Aorta (tissue), 5 donors: Measurements from ENCODE around the gene DYRK1A. TPM values are rescaled to one million over a fixed set of nuclear protein-coding genes. Genes with fewer than 3 reads are reported as not detected.

Source experiments
- ATAC-seq: fragments of 200-7000 bp; cut with Tn5 transposase; one replicate; pipeline ENCODE4 v1.9.1; 2022; ENCODE audit warnings: moderate library complexity; ENCODE audit not compliant: low FRiP score
- DNase-seq, 2 donors: peaks; one replicate each; pipeline ENCODE4 v3.0.0-alpha.2; 2020
- H3K27ac ChIP-seq, 2 donors: one replicate each; pipeline ENCODE4 v1.5.1; 2013; ENCODE audit warnings: low read length in 2 of 2, mild to moderate bottlenecking in 2 of 2, moderate library complexity in 2 of 2, control low read depth in 1 of 2, inconsistent platforms in 1 of 2, low read depth in 1 of 2
- H3K27me3 ChIP-seq, 2 donors: one replicate each; pipeline ENCODE4 v1.6.1; 2013; ENCODE audit warnings: control low read depth in 1 of 2, low read length in 1 of 2, mild to moderate bottlenecking in 1 of 2, moderate library complexity in 1 of 2; ENCODE audit not compliant: insufficient read depth in 2 of 2, control insufficient read depth in 1 of 2
- H3K36me3 ChIP-seq, 2 donors: one replicate each; pipeline ENCODE4 v1.6.1; 2013; ENCODE audit warnings: control low read depth in 1 of 2, low read length in 1 of 2, mild to moderate bottlenecking in 1 of 2; ENCODE audit not compliant: insufficient read depth in 2 of 2, control insufficient read depth in 1 of 2
- H3K4me1 ChIP-seq, 2 donors: one replicate each; pipeline ENCODE4 v1.6.1; 2013; ENCODE audit warnings: low read length in 2 of 2, control low read depth in 1 of 2, mild to moderate bottlenecking in 1 of 2, moderate library complexity in 1 of 2; ENCODE audit not compliant: insufficient read depth in 2 of 2, control insufficient read depth in 1 of 2
- H3K4me3 ChIP-seq, 2 donors: one replicate each; pipeline ENCODE4 v1.5.1; 2013; ENCODE audit warnings: low read length in 2 of 2, control low read depth in 1 of 2, mild to moderate bottlenecking in 1 of 2
- H3K9me3 ChIP-seq: one replicate; pipeline ENCODE4 v1.6.1; 2013; ENCODE audit warnings: mild to moderate bottlenecking, low read length; ENCODE audit not compliant: control insufficient read depth
- WGBS, 2 donors: extraction: QIAGEN DNeasy Blood & Tissue Kit; methylation state at CpG; one replicate each; pipeline ENCODE4 v1.1.7; 2013; 5-methylcytosine and 5-hydroxymethylcytosine counted together
- intact Hi-C, 2 donors: fragments of 100-400 bp; cut with DNase I; formaldehyde crosslinking; loops; one replicate each; pipeline versions ENCODE4 v1.14.2 to v1.15.0; 2022
- polyA plus RNA-seq, 2 donors: library from polyadenylated mRNA; stranded (reverse); fragments of 200-250 nt; gene quantifications; one replicate each; pipeline ENCODE4 v1.2.3, GENCODE V29; 2013
- total RNA-seq, 2 donors: library from RNA; stranded (reverse); fragmentation: NEBNext Ultra II Directional; extraction: Animal tissue kit (Norgen Biotek cat#: 25700); gene quantifications; one replicate each; pipeline ENCODE4 v1.2.1, GENCODE V29; 2021
- donor health status: healthy with polysubstance abuse.
- donor health status: Bipolar disorder and iron deficiency.
- donor health status: DM: no; HTN: no; CAD: no.
- donor health status: DM: no; HTN: no; CAD: no.
- donor health status: DM: yes; HTN: yes; CAD: no.

Gene DYRK1A
- total and polyA plus RNA-seq, 4 donors = 8.8 to 76.6 (median 45.8) TPM

- no peak for ATAC-seq
- WGBS, 2 donors = 88% methylated on average over 7 of the region's 7 CpGs
- intact Hi-C loops = loop anchor here in 1 of 2 donors (5.0 kb wide), 1 partner anchor 88 kb away; no protein-coding TSS in a partner anchor
- Histone ChIP-seq H3K27me3 (no peaks in the 10 kb centered on the region), H3K4me1 (peaks cover 5 to 36% of the 10 kb centered on the region in 2 donors), H3K4me3 (no peak overlapping the region), H3K36me3 (no peaks in the 10 kb centered on the region), H3K27ac (no peak overlapping the region), H3K9me3 (no peaks in the 10 kb centered on the region)
- DNase-seq = no peak
These were observed 93.6 kb downstream of the DYRK1A start for GRCh38 chr21:37460196-37460595.

GRCh38 chr21:37461479-37461878 is 94.9 kb downstream of the DYRK1A start:
- no peaks in the 10 kb centered on the region for H3K27me3 ChIP-seq
- peaks cover 3 to 27% of the 10 kb centered on the region in 2 donors for H3K4me1 ChIP-seq
- no peak overlapping the region for H3K4me3 ChIP-seq
- no peak overlapping the region for H3K27ac ChIP-seq
- H3K9me3 ChIP-seq = no peaks in the 10 kb centered on the region
- 31 to 34% methylated on average over 4 of the region's 4 CpGs for WGBS, 2 donors
- DNase-seq (no peak), ATAC-seq (no peak)
- intact Hi-C loops = loop anchor here in 1 of 2 donors (5.0 kb wide), 1 partner anchor 89 kb away; no protein-coding TSS in a partner anchor
- H3K36me3 ChIP-seq = no peaks in the 10 kb centered on the region

GRCh38 chr21:37462087-37462861 is 95.7 kb downstream of the DYRK1A start:
- H3K36me3 ChIP-seq = no peaks in the 10 kb centered on the region
- ATAC-seq = no peak
- no peak overlapping the region for H3K27ac ChIP-seq
- H3K27me3 ChIP-seq = no peaks in the 10 kb centered on the region
- no peaks in the 10 kb centered on the region for H3K9me3 ChIP-seq
- H3K4me3 ChIP-seq = no peak overlapping the region
- 39 to 44% methylated on average over 5 of the region's 5 CpGs for WGBS, 2 donors
- peaks cover 3 to 27% of the 10 kb centered on the region in 2 donors for H3K4me1 ChIP-seq
- DNase-seq = no peak
- intact Hi-C loops = loop anchor here in 1 of 2 donors (5.0 kb wide), 1 partner anchor 90 kb away; no protein-coding TSS in a partner anchor

- Histone ChIP-seq H3K4me3 (peak overlapping the region in 1 of 2 donors; percentile 53), H3K9me3 (no peaks in the 10 kb centered on the region), H3K36me3 (no peaks in the 10 kb centered on the region), H3K27ac (no peak overlapping the region), H3K4me1 (peaks cover 2 to 23% of the 10 kb centered on the region in 2 donors), H3K27me3 (no peaks in the 10 kb centered on the region)
- 18 to 21% methylated on average over 6 of the region's 6 CpGs for WGBS, 2 donors
- no peak for DNase-seq
- ATAC-seq = peak; percentile 85
- intact Hi-C loops = loop anchor here in 1 of 2 donors (5.0 kb wide), 1 partner anchor 91 kb away; no protein-coding TSS in a partner anchor
These were observed 96.7 kb downstream of the DYRK1A start for GRCh38 chr21:37463083-37463801.

- Histone ChIP-seq H3K4me3 (no peak overlapping the region), H3K9me3 (no peaks in the 10 kb centered on the region), H3K27ac (no peak overlapping the region), H3K4me1 (peaks cover 4 to 13% of the 10 kb centered on the region in 2 donors), H3K27me3 (no peaks in the 10 kb centered on the region), H3K36me3 (no peaks in the 10 kb centered on the region)
- WGBS, 2 donors = 66 to 70% methylated on average over 3 of the region's 3 CpGs
- DNase-seq (no peak), ATAC-seq (no peak)
- intact Hi-C loops = no loop called here
These were observed 100.5 kb downstream of the DYRK1A start for GRCh38 chr21:37467082-37467481.

GRCh38 chr21:37468909-37469308 is 102.3 kb downstream of the DYRK1A start:
- intact Hi-C loops = no loop called here
- H3K27me3 ChIP-seq = no peaks in the 10 kb centered on the region
- no peak overlapping the region for H3K4me3 ChIP-seq
- WGBS, 2 donors = 96 to 98% methylated on average over 4 of the region's 4 CpGs
- peaks cover 0 to 6% of the 10 kb centered on the region in 2 donors for H3K4me1 ChIP-seq
- no peak overlapping the region for H3K27ac ChIP-seq
- no peaks in the 10 kb centered on the region for H3K9me3 ChIP-seq
- DNase-seq = no peak
- H3K36me3 ChIP-seq = no peaks in the 10 kb centered on the region
- no peak for ATAC-seq

GRCh38 chr21:37469441-37469840 is 102.9 kb downstream of the DYRK1A start:
- Histone ChIP-seq H3K27ac (no peak overlapping the region), H3K9me3 (no peaks in the 10 kb centered on the region), H3K4me3 (no peak overlapping the region), H3K36me3 (no peaks in the 10 kb centered on the region), H3K27me3 (no peaks in the 10 kb centered on the region), H3K4me1 (peaks cover 0 to 6% of the 10 kb centered on the region in 2 donors)
- ATAC-seq (no peak), DNase-seq (no peak)
- 92 to 97% methylated on average over 5 of the region's 5 CpGs for WGBS, 2 donors
- intact Hi-C loops = no loop called here

- H3K4me3 ChIP-seq = no peak overlapping the region
- no peaks in the 10 kb centered on the region for H3K27me3 ChIP-seq
- intact Hi-C loops = no loop called here
- 30 to 39% methylated on average over 4 of the region's 4 CpGs for WGBS, 2 donors
- H3K4me1 ChIP-seq = peaks cover 0 to 10% of the 10 kb centered on the region in 2 donors
- ATAC-seq = no peak
- DNase-seq = no peak
- no peaks in the 10 kb centered on the region for H3K9me3 ChIP-seq
- H3K27ac ChIP-seq = no peak overlapping the region
- H3K36me3 ChIP-seq = no peaks in the 10 kb centered on the region
These were observed 106.0 kb downstream of the DYRK1A start for GRCh38 chr21:37472581-37472980.
